Aorta (tissue), 5 donors: Measurements from ENCODE around the gene POFUT2. TPM values are rescaled to one million over a fixed set of nuclear protein-coding genes. Genes with fewer than 3 reads are reported as not detected.

Source experiments
- ATAC-seq: fragments of 200-7000 bp; cut with Tn5 transposase; one replicate; pipeline ENCODE4 v1.9.1; 2022; ENCODE audit warnings: moderate library complexity; ENCODE audit not compliant: low FRiP score
- DNase-seq, 2 donors: peaks; one replicate each; pipeline ENCODE4 v3.0.0-alpha.2; 2020
- H3K27ac ChIP-seq, 2 donors: one replicate each; pipeline ENCODE4 v1.5.1; 2013; ENCODE audit warnings: low read length in 2 of 2, mild to moderate bottlenecking in 2 of 2, moderate library complexity in 2 of 2, control low read depth in 1 of 2, inconsistent platforms in 1 of 2, low read depth in 1 of 2
- H3K27me3 ChIP-seq, 2 donors: one replicate each; pipeline ENCODE4 v1.6.1; 2013; ENCODE audit warnings: control low read depth in 1 of 2, low read length in 1 of 2, mild to moderate bottlenecking in 1 of 2, moderate library complexity in 1 of 2; ENCODE audit not compliant: insufficient read depth in 2 of 2, control insufficient read depth in 1 of 2
- H3K36me3 ChIP-seq, 2 donors: one replicate each; pipeline ENCODE4 v1.6.1; 2013; ENCODE audit warnings: control low read depth in 1 of 2, low read length in 1 of 2, mild to moderate bottlenecking in 1 of 2; ENCODE audit not compliant: insufficient read depth in 2 of 2, control insufficient read depth in 1 of 2
- H3K4me1 ChIP-seq, 2 donors: one replicate each; pipeline ENCODE4 v1.6.1; 2013; ENCODE audit warnings: low read length in 2 of 2, control low read depth in 1 of 2, mild to moderate bottlenecking in 1 of 2, moderate library complexity in 1 of 2; ENCODE audit not compliant: insufficient read depth in 2 of 2, control insufficient read depth in 1 of 2
- H3K4me3 ChIP-seq, 2 donors: one replicate each; pipeline ENCODE4 v1.5.1; 2013; ENCODE audit warnings: low read length in 2 of 2, control low read depth in 1 of 2, mild to moderate bottlenecking in 1 of 2
- H3K9me3 ChIP-seq: one replicate; pipeline ENCODE4 v1.6.1; 2013; ENCODE audit warnings: mild to moderate bottlenecking, low read length; ENCODE audit not compliant: control insufficient read depth
- WGBS, 2 donors: extraction: QIAGEN DNeasy Blood & Tissue Kit; methylation state at CpG; one replicate each; pipeline ENCODE4 v1.1.7; 2013; 5-methylcytosine and 5-hydroxymethylcytosine counted together
- intact Hi-C, 2 donors: fragments of 100-400 bp; cut with DNase I; formaldehyde crosslinking; loops; one replicate each; pipeline versions ENCODE4 v1.14.2 to v1.15.0; 2022
- polyA plus RNA-seq, 2 donors: library from polyadenylated mRNA; stranded (reverse); fragments of 200-250 nt; gene quantifications; one replicate each; pipeline ENCODE4 v1.2.3, GENCODE V29; 2013
- total RNA-seq, 2 donors: library from RNA; stranded (reverse); fragmentation: NEBNext Ultra II Directional; extraction: Animal tissue kit (Norgen Biotek cat#: 25700); gene quantifications; one replicate each; pipeline ENCODE4 v1.2.1, GENCODE V29; 2021
- donor health status: healthy with polysubstance abuse.
- donor health status: Bipolar disorder and iron deficiency.
- donor health status: DM: no; HTN: no; CAD: no.
- donor health status: DM: no; HTN: no; CAD: no.
- donor health status: DM: yes; HTN: yes; CAD: no.

The POFUT2 gene
- total and polyA plus RNA-seq, 4 donors, result 12.6 to 52.2 (median 42.4) TPM

- peak in 1 of 2 donors; percentile 61 for DNase-seq
These were observed 46.0 kb upstream of the POFUT2 start for GRCh38 chr21:45333583-45334121.

DNA sequence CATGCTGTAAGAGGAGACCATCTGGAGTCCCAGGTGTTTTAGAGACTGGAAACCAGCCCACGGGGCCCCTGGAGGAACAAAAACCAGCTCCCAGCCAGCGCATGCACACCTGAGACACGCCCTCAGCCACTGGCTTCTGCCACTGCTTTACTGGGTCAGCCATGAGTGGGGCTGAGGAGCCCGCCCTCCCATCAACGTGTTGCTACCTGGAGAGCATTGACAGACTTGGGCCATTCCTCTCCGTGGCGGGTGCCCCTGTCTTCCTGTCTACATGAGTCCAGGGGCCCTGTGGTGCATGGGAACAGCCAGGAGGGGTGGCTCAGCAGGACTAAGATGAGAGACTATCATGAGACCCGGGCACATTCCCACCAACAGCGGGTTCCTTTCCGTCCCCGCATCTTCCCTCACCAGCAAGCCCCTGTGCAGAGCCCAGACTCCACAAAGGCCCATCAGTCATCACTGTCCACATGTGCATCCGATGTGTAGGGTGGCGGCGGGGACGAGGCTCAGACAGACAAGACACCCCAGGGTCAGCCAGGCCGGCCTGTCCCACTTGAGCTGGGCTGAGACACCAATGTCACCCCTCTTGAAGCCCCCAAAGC lies 45.4 kb upstream of the POFUT2 start:
- Histone ChIP-seq H3K27me3 (no peaks in the 10 kb centered on the region), H3K4me3 (no peak overlapping the region), H3K4me1 (no peaks in the 10 kb centered on the region), H3K36me3 (no peaks in the 10 kb centered on the region), H3K9me3 (no peaks in the 10 kb centered on the region), H3K27ac (no peak overlapping the region)
- ATAC-seq (no peak), DNase-seq (peak in 1 of 2 donors; percentile 71)
- intact Hi-C loops, result no loop called here
- 93 to 95% methylated on average over 16 of the region's 16 CpGs for WGBS, 2 donors

More at GRCh38 chr21:45333583-45334121, 46.0 kb upstream of the POFUT2 start:
- ATAC-seq, result no peak
- Histone ChIP-seq H3K4me3 (no peak overlapping the region), H3K27me3 (no peaks in the 10 kb centered on the region), H3K36me3 (no peaks in the 10 kb centered on the region), H3K4me1 (no peaks in the 10 kb centered on the region), H3K27ac (no peak overlapping the region), H3K9me3 (no peaks in the 10 kb centered on the region)
- intact Hi-C loops, result no loop called here
- 92% methylated on average over 18 of the region's 18 CpGs for WGBS, 2 donors

GRCh38 chr21:45332415-45332814 lies 44.7 kb upstream of the POFUT2 start:
- ATAC-seq (no peak), DNase-seq (no peak)
- Histone ChIP-seq H3K4me3 (no peak overlapping the region), H3K9me3 (no peaks in the 10 kb centered on the region), H3K27ac (no peak overlapping the region), H3K36me3 (no peaks in the 10 kb centered on the region), H3K4me1 (no peaks in the 10 kb centered on the region), H3K27me3 (no peaks in the 10 kb centered on the region)
- 89 to 91% methylated on average over 4 of the region's 4 CpGs for WGBS, 2 donors
- intact Hi-C loops, result no loop called here

- H3K36me3 ChIP-seq, result no peaks in the 10 kb centered on the region
- intact Hi-C loops, result no loop called here
- WGBS, 2 donors, result 66 to 71% methylated on average over 17 of the region's 17 CpGs
- ATAC-seq, result no peak
- H3K9me3 ChIP-seq, result no peaks in the 10 kb centered on the region
- no peaks in the 10 kb centered on the region for H3K4me1 ChIP-seq
- H3K27me3 ChIP-seq, result no peaks in the 10 kb centered on the region
- peak in 1 of 2 donors; percentile 61 for DNase-seq
- no peak overlapping the region for H3K27ac ChIP-seq
- H3K4me3 ChIP-seq, result no peak overlapping the region
These were observed 43.9 kb upstream of the POFUT2 start for GRCh38 chr21:45331531-45332147.

DNA sequence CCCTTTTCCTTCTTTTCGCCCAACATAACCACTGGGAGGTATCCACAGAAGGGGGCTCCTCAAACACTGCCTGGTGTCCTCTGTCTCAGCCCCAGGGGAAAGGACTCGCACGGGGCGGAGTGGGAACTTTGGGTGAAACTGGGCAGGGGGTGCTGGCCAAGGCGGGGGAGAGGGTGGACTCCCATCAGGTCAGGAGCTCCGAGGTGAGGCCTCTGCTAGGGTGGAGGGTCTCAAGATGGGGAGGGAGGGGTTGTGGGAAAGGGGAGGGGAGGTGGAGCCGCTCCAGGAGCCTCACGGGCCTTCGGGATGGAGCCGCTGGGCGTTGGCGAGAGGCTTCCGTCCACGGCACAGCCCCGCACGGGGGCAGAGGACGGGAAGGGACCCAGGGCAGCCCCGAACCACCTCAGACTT lies 43.2 kb upstream of the POFUT2 start:
- Histone ChIP-seq H3K4me1 (no peaks in the 10 kb centered on the region), H3K4me3 (no peak overlapping the region), H3K27ac (no peak overlapping the region), H3K27me3 (no peaks in the 10 kb centered on the region), H3K9me3 (no peaks in the 10 kb centered on the region), H3K36me3 (no peaks in the 10 kb centered on the region)
- intact Hi-C loops, result no loop called here
- no peak for ATAC-seq
- peak in 1 of 2 donors; percentile 65 for DNase-seq
- 95 to 99% methylated on average over 18 of the region's 18 CpGs for WGBS, 2 donors

DNA sequence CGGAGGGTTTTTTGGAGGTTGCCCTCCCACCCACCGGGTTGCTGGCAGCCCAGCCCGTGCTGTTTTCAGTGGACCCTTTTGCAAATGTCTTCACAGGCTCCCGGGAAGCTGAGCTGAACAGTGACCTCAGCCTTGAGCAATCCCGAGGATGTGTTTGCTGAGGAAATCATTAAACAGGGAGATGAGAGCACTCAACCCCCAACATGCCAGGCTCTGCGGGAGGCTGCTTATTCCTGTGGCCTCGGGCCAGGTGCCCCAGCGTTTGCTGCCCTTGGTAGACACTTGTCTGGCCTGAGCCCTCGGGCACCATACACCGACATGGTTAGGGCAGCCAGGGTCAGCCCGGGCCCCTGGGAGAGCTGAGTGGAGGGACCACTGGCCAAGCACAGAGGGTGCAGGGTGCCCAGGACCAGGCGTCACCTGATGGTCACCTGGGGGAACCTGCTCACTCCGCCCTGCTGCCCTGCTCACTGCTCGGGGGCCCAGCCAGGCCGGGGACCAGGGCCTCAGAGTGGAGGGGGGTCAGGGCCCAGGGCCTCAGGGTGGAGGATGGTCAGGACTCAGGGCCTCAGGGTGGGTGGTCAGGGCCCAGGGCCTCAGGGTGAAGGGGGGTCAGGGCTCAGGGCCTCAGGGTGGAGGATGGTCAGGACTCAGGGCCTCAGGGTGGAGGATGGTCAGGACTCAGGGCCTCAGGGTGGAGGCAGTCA lies 42.5 kb upstream of the POFUT2 start:
- 28 to 29% methylated on average over 15 of the region's 15 CpGs for WGBS, 2 donors
- no peaks in the 10 kb centered on the region for H3K9me3 ChIP-seq
- H3K36me3 ChIP-seq, result no peaks in the 10 kb centered on the region
- no peak for ATAC-seq
- intact Hi-C loops, result no loop called here
- peak; percentile 59 to 82 for DNase-seq
- peak overlapping the region in 1 of 2 donors; percentile 7 for H3K27ac ChIP-seq
- H3K4me1 ChIP-seq, result no peaks in the 10 kb centered on the region
- H3K27me3 ChIP-seq, result no peaks in the 10 kb centered on the region
- no peak overlapping the region for H3K4me3 ChIP-seq

- H3K27ac ChIP-seq, result no peak overlapping the region
These were observed 41.8 kb upstream of the POFUT2 start for GRCh38 chr21:45329261-45330074.

More at GRCh38 chr21:45329261-45330074, 41.8 kb upstream of the POFUT2 start:
- Histone ChIP-seq H3K4me3 (no peak overlapping the region), H3K36me3 (no peaks in the 10 kb centered on the region), H3K27me3 (no peaks in the 10 kb centered on the region), H3K9me3 (no peaks in the 10 kb centered on the region), H3K4me1 (no peaks in the 10 kb centered on the region)
- intact Hi-C loops, result loop anchor here in 1 of 2 donors (5.0 kb wide), 1 partner anchor 33 kb away; no protein-coding TSS in a partner anchor
- DNase-seq (peak in 1 of 2 donors; percentile 66), ATAC-seq (no peak)
- WGBS, 2 donors, result 88 to 92% methylated on average over 30 of the region's 30 CpGs
